ENCODE measurements around the gene ZNF530.

Gene ZNF530

GRCh38 chr19:57648331-57649003, 48.8 kb downstream of the ZNF530 start:
- no peak for DNase-seq (ENCODE audit: extremely low spot score)
- CTCF ChIA-PET = no interaction called here
- no peak for TF ChIP-seq NFRKB (IDR thresholded peaks at IDR 0.05)
- TF ChIP-seq FOXK2 (IDR thresholded peaks at IDR 0.05) = no peak
- no peak for TF ChIP-seq TARDBP (IDR thresholded peaks at IDR 0.05)
- TF ChIP-seq FOXM1 (IDR thresholded peaks at IDR 0.05; ENCODE audit: borderline replicate concordance) = no peak
- no peak for TF ChIP-seq CTBP1 (IDR thresholded peaks at IDR 0.05; ENCODE audit: borderline replicate concordance)
- no peak for TF ChIP-seq BHLHE40 (IDR thresholded peaks at IDR 0.05; ENCODE audit: borderline replicate concordance)
- TF ChIP-seq LEF1 (IDR thresholded peaks at IDR 0.05; ENCODE audit: borderline replicate concordance) = no peak
- TF ChIP-seq HDGF (IDR thresholded peaks at IDR 0.05; ENCODE audit: borderline replicate concordance) = no peak
- TF ChIP-seq L3MBTL2 (conservative IDR thresholded peaks at IDR 0.05) = no peak
- TF ChIP-seq SUZ12 (IDR thresholded peaks at IDR 0.05) = no peak
- TF ChIP-seq ELF4 (IDR thresholded peaks at IDR 0.05) = no peak
- no peak for TF ChIP-seq ARNT (IDR thresholded peaks at IDR 0.05)
- TF ChIP-seq PKNOX1 (IDR thresholded peaks at IDR 0.05) = no peak

GRCh38 chr19:57651654-57651996, 51.9 kb downstream of the ZNF530 start:
- DNase-seq (ENCODE audit: extremely low spot score) = no peak
- CTCF ChIA-PET = interaction anchor here (0.6 kb wide), 1 partner anchor 246 kb away, joined by 4 read pairs; no protein-coding TSS in a partner anchor
- TF ChIP-seq ARNT (IDR thresholded peaks at IDR 0.05) = no peak
- no peak for TF ChIP-seq ELF4 (IDR thresholded peaks at IDR 0.05)
- TF ChIP-seq CTBP1 (IDR thresholded peaks at IDR 0.05; ENCODE audit: borderline replicate concordance) = no peak
- POLR2A ChIA-PET = no interaction called here

More at GRCh38 chr19:57648331-57649003, 48.8 kb downstream of the ZNF530 start:
- POLR2A ChIA-PET = no interaction called here

- no peak for TF ChIP-seq ZNF384 (IDR thresholded peaks at IDR 0.05)
- TF ChIP-seq FOXA1 (IDR thresholded peaks at IDR 0.05) = no peak
- no peak for TF ChIP-seq SP1 (IDR thresholded peaks at IDR 0.05)
- TF ChIP-seq HDGF (IDR thresholded peaks at IDR 0.05; ENCODE audit: borderline replicate concordance) = no peak
- TF ChIP-seq CTBP1 (IDR thresholded peaks at IDR 0.05; ENCODE audit: borderline replicate concordance) = no peak
- no peak for TF ChIP-seq PKNOX1 (IDR thresholded peaks at IDR 0.05)
- no peak for TF ChIP-seq NFRKB (IDR thresholded peaks at IDR 0.05)
- no peak for TF ChIP-seq ELF4 (IDR thresholded peaks at IDR 0.05)
- no peak for TF ChIP-seq L3MBTL2 (conservative IDR thresholded peaks at IDR 0.05)
- TF ChIP-seq ARNT (IDR thresholded peaks at IDR 0.05) = no peak
- no peak for TF ChIP-seq FOXK2 (IDR thresholded peaks at IDR 0.05)
- no peak for TF ChIP-seq TARDBP (IDR thresholded peaks at IDR 0.05)
- TF ChIP-seq FOXM1 (IDR thresholded peaks at IDR 0.05; ENCODE audit: borderline replicate concordance) = no peak
- no peak for TF ChIP-seq SUZ12 (IDR thresholded peaks at IDR 0.05)
- TF ChIP-seq LEF1 (IDR thresholded peaks at IDR 0.05; ENCODE audit: borderline replicate concordance) = no peak
- TF ChIP-seq BHLHE40 (IDR thresholded peaks at IDR 0.05; ENCODE audit: borderline replicate concordance) = no peak
- POLR2A ChIA-PET = no interaction called here
- DNase-seq (ENCODE audit: extremely low spot score) = no peak
- CTCF ChIA-PET = no interaction called here
These were observed 54.0 kb downstream of the ZNF530 start for GRCh38 chr19:57653689-57654088.

GRCh38 chr19:57655443-57655842, 55.8 kb downstream of the ZNF530 start:
- DNase-seq (ENCODE audit: extremely low spot score) = no peak
- TF ChIP-seq SUZ12 (IDR thresholded peaks at IDR 0.05) (no peak), BHLHE40 (IDR thresholded peaks at IDR 0.05; ENCODE audit: borderline replicate concordance) (no peak), LEF1 (IDR thresholded peaks at IDR 0.05; ENCODE audit: borderline replicate concordance) (no peak), TARDBP (IDR thresholded peaks at IDR 0.05) (no peak), HDGF (IDR thresholded peaks at IDR 0.05; ENCODE audit: borderline replicate concordance) (no peak), ELF4 (IDR thresholded peaks at IDR 0.05) (no peak), FOXK2 (IDR thresholded peaks at IDR 0.05) (no peak), PKNOX1 (IDR thresholded peaks at IDR 0.05) (no peak)
- ChIA-PET CTCF (no interaction called here), POLR2A (no interaction called here)

- POLR2A ChIA-PET = no interaction called here
- TF ChIP-seq SP1 (IDR thresholded peaks at IDR 0.05) (no peak), CTBP1 (IDR thresholded peaks at IDR 0.05; ENCODE audit: borderline replicate concordance) (no peak), ELF4 (IDR thresholded peaks at IDR 0.05) (no peak), LEF1 (IDR thresholded peaks at IDR 0.05; ENCODE audit: borderline replicate concordance) (no peak), ARNT (IDR thresholded peaks at IDR 0.05) (no peak), BHLHE40 (IDR thresholded peaks at IDR 0.05; ENCODE audit: borderline replicate concordance) (no peak), FOXA1 (IDR thresholded peaks at IDR 0.05) (no peak), PKNOX1 (IDR thresholded peaks at IDR 0.05) (no peak), FOXM1 (IDR thresholded peaks at IDR 0.05; ENCODE audit: borderline replicate concordance) (no peak), FOXK2 (IDR thresholded peaks at IDR 0.05) (no peak), HDGF (IDR thresholded peaks at IDR 0.05; ENCODE audit: borderline replicate concordance) (no peak)
- CTCF ChIA-PET = no interaction called here
- DNase-seq (ENCODE audit: extremely low spot score) = no peak
These were observed 56.7 kb downstream of the ZNF530 start for GRCh38 chr19:57656346-57656745.

Data from HEK293T (cell line).